GM18508 (cell line): Measurements from ENCODE around the gene LRRFIP1.
"Not testable (repeated sequence)": the region's sequence is repeated elsewhere in the genome, so short reads cannot be mapped to it uniquely, and the experiment has no call there.

Experiments used
- ATAC-seq: cut with Tn5 transposase; IDR thresholded peaks from one replicate; pipeline ENCODE4 v1.9.1; 2021; ENCODE audit warnings: moderate number of reproducible peaks; ENCODE audit not compliant: insufficient read depth, unreplicated experiment

The LRRFIP1 gene, protein sequence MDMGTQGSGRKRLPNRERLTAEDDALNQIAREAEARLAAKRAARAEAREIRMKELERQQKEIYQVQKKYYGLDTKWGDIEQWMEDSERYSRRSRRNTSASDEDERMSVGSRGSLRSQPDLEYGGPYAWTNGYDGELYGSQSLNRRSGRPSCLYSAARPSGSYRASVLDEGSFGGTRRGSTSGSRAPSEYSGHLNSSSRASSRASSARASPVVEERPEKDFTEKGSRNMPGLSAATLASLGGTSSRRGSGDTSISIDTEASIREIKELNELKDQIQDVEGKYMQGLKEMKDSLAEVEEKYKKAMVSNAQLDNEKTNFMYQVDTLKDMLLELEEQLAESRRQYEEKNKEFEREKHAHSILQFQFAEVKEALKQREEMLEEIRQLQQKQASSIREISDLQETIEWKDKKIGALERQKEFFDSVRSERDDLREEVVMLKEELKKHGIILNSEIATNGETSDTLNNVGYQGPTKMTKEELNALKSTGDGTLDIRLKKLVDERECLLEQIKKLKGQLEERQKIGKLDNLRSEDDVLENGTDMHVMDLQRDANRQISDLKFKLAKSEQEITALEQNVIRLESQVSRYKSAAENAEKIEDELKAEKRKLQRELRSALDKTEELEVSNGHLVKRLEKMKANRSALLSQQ

DNA sequence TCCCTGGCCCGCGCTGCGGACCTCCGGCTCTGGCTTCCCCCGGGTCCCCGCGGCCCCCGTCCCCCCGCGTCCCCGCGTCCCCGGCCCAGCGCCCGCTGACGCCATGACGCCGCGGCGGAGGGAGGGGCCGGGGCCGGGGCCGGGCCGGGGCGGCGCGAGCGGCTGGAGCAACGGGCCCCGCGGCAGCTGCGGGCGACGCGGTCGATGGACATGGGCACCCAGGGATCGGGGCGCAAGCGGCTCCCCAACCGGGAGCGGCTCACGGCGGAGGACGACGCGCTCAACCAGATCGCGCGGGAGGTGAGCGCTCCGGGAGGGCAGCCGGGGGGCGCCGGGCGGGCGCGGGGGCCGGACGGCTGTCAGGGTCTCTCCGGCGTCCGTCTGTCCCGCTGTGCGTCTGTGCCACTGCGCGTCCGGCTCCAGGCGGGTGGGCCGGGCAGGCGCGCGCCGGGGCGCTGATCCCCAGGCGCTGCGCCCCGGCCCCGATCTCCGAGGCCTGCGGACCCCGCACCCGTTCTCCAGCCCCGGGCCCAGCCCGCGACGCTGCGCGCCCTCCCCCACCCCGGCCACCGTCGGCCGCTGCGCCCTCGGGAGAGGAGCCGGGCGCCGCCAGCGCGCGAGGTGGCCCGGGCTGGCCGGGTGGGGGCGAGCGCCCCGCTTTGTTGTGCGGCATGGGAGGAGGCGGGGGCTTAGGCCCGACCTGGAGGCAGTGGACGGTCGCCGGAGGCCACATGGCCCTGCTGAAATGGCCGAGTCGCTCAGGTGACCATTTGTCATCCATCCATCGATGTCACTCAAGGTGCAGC, at the start of gene LRRFIP1:
Gene LRRFIP1, plus strand, starts transcription at position 147 of the 806 bp plus-strand sequence. Its CDS starts 58 bp downstream, at position 205.
- ATAC-seq, result no peak

DNA sequence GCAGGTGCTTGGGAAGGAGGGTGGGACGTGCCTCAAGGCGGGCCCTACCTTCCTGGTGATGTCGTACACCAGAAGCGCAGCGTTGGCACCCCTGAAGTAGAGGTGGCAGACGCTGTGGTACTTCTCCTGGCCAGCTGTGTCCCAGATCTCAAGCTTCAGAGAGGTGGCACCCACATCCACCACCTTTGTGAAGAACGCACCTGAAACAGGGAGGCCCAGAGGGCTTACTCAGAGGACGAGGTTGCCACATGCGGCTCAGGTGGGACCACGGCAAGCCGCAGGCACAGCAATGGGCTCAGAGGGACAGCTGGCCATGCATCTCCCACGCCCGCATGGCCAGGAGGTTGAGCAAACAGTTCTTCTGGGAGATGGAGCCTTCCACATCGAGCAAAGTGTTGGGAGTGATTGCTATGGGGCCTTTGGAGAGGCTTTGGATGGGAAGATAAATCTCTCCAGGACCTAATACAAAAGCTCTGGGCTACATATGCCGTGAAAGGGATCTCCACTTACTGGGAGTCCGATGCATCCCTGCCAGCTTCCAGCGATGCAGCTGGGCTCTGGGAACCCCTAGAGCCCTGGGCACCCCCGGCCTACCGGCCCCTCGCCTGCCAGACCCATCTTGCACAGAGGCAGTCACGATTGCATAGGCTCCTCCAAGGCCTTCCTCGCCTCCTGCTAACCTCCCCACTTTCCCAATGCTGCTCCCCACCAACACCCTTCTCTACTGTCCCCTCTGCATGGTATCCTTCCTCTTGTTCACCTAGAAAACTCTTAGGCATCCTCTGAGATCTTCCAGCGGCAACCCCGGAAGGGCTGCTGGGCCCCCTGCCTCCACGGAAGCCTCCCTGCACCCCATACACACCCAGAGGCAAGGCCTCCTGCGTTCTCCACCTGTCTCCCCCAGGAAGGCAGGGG, 49.2 kb upstream of the LRRFIP1 start:
- no peak for ATAC-seq

DNA sequence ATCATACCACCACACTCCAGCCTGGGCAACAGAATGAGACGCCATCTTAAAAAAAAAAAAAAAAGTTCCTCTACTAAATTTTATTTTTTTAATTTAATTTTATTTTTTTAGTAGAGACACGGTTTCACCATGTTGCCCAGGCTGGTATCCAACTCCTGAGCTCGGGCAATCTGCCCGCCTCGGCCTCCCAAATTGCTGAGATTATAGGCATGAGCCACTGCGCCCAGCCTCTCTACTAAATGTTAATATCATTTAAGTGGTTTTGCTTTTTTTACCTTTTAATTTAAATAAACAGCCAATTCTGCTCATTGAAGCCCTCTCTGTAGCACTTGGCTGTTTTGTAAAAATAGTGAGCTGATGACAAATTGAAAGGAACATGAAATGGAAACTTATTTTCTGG, 46.1 kb upstream of the LRRFIP1 start:
- ATAC-seq, result no peak

DNA sequence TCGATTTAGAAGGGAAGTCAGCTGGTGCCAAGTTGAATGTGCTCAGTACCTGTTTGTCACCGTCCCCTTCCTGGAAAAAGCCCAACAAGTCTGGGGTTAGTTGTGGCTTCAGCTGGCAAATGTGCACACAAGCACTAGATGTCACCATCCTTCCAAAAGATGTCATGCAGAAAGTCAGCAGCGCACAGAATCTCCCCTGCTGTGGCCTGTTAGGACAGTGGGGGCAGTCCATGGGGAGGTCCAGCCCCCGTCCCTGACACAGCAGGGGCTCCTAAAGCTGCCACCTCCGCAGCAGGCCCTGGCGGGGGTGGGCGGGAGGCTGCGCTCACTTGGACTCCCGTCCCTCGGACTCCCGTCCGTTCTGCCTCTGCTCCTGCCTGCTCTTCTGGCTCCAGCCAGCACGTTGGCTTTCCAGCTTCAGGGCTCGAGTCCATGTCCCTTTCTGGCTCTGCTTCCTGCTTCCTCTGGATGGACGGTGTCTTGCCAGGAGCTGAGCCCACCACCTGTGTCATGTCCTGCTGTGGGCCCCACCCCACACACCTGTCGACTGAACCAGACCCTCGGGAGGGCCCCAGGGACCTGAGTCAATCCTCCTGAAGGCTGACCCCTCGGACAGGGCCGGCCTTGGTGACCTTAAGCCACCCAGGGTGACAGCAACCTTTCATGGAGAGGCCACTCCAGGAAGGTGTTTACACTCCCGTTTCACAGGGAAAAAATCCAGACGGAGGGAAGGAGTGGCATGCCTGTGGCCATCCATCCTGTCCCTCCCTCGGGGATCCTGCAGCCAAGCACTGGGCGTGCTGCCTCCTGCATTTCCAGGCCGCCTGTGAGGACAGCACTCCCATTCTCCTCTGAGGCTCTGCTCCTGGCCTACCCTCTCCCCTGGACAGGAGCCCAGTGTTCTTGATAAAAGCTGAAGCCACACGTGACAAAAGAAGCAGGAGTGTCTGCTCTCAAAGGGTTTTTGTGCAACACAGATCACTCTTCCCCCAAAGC, 45.3 kb upstream of the LRRFIP1 start:
- ATAC-seq, result no peak

DNA sequence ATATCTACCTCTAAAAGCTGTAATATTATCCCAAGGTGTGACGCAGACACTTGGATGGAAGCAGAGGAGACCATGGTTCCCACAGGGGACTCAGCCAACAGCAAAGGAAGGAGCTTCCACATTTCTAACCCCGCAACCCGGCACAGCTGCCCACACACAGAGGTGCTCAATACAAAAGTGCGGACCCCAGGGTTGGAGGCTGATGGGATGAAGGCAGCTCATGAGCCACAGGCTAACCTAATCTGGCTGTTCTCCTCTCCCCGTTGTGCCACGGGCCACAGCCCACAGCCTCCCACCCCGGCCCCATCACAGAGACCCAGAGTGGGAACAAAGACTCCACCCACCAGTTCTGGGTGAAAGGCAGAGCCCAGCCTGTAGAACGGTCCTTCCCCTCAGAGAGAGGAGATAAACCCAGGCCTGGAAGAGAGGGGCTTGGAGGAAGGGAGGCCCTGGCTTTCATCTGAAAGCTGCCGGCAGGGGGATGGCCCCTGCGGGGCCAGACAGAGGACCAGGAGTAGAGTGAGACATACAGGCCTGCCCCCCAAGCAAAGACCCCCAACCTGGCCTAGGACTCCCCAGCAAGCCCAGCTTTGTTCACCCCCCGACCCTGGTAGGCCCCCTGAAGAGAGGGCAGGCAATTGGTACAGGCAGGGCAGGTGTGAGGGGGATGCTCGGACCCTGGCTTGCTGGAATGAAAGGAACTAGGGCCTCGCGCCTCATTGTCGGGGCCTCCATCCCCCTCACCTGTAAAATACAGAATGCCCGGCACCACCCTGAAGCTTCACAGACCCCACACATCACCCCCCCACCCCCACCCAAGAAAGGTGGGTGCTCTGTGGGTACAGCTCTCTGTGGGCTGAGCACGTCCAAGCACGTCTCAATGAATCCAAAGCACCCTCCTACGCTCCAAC, 43.7 kb upstream of the LRRFIP1 start:
- ATAC-seq, result no peak

DNA sequence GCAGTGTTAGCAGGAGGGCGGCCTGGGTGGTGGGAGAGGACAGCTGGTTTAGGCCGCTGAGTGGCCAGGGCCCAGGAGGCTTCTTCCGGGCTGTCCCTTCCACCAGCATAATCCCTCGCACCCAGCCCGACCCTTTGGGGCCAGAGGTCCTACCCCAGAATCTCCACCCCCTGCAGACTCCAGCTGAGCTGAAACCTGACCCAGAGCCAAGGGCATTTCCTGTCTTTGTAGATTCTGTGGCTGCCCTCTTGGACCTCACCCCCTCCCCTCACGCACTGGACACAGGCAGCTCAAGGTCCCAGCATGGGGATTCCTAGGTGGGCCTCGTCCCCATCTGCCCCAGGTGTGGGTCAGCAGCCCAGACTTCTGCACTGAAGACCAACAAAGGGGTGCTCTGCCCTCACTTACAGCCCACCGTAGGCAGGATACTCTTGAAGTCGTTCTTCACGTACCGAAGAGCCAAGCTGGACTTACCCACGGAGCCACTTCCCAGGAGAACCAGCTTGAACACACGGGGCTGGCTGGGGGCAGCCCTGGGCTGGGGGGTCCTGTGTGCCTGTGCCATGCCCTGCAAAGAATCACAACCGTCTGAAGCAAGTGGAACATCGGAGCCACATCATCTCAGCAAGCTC, 41.7 kb upstream of the LRRFIP1 start:
- ATAC-seq, result no peak

DNA sequence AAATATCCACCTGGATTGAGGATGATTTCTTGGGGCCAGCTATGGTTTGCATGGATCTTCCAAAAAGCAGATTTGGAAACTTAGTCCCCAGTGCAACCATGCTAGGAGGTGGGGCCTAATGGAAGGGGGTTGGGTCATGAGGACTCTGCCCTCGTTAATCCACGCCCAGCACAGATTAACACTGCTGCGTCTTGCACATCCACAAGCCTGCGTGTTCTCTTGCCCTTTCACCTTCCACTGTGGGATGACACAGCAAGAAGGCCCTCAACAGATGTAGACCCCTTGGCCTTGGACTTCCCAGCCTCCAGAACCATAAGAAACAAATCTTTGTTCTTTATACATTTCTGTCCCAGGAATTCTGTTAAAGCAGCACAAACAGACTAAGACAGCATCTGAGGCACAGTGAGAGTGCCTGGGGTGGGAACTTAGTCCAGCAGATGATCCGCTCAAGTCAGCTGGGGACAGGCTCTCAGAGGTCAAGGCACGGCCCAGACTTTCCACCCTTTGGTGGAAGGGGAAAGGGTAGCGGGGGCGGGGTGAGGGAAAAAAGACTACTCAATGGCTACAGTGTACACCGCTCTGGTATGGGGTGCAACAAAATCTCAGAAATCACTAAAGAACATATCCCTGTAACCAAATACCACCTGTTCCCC, 39.2 kb upstream of the LRRFIP1 start:
- ATAC-seq, result no peak

DNA sequence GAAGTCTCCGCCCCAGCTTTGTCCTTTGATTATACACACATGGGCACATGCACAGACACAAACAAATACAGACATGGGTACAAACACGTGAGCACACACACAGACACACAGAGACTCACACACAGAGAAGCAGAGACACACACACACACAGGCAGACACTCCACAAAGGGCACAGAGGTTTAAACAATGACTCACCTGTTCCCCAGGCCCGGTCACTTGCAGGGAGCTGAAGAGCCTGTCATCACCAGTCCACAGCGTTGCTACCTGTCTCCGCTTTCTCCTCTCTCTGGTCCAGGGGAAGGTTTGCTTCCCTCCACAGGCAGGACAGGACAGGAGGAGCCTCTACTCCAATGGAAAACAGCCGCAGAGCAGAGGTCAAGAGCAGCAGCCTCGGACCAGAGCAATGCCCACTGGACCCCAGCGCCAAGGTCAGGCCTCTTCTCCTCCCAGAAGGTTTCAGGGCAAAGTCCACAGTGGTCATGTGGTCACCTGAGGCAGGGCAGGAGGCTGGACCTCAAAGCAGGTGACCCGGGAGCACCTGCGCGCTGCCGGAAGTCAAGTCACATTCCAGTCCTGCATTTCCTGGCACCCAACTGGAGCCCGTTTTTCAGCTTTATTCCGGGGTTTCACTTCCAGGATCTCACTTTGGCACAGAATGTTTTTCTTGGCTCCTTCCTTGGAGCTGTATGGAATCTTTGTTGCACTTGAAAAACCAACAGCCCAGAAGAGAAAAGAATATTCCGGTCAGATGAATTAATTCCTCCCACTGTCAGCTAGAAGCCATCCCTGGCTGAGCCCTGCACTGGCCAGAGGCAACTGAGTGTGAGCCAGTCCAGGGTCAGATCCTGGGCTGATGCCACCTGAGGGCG, 36.9 kb upstream of the LRRFIP1 start, which contains the start of gene RAB17:
Gene RAB17, minus strand, starts transcription at position 463 of the 869 bp plus-strand sequence. CDS start 4,580 bp downstream, outside the sequence.
- no peak for ATAC-seq

DNA sequence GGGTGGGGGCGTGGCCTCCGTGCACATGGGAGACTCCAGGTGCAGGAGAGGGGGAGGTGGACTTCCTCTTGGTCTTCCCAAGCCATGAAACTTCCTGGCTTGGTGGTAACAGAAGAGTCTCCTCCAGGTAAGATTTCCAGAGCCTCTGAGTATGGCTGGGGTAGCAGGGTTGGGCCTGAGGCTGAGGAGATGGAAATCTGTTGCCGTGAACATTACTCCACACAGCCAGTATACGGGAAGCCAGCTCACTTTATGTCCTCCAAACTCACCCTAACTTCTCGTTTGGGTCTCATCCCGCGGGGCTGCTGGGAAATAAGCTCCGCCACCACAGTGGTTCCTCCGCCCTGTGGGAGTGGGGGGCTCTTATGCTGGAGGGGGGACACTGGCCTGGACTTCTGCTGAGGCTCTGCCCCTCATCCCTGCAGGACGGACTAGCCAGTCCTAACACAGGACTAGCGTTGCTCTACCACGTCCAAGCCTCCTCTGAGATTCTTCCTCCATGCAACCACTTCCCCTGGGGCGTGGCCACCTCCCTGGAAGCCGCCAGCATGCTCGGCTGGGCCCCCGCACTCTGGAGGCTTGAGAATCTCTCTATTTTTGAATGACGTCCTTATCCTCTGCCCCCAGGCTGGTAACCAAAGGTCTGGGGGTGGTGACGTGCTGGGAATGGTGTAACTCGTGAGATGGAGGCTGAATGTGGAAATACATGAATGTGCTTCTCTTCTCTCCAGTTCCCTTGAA, 36.1 kb upstream of the LRRFIP1 start:
- no peak for ATAC-seq

DNA sequence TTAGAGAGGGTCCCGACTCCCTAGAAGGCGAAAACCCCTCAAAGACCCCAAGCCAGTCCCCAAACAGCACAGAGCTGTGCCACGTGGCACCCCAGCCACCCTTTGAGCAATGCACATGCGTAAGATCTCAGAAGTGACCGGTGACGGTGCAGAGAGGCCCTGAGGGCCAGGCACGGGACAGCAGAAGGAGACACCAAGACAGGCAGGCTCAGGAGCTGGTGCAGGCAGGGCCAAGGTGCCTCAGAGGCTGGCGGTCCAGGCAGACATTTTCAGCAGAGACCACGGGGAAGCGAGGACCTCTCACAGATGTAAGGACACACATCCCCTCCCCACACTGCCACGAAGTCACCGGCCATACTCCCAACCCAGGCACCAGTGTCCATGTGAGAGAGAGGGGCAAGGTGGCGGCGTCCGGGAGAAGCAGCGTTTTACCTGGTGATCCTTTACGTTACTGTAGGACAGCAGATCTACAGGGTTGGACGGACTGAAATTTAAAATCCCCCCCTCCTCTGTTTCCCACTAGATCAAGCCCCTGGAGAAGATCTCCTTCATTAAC, 34.9 kb upstream of the LRRFIP1 start:
- no peak for ATAC-seq

DNA sequence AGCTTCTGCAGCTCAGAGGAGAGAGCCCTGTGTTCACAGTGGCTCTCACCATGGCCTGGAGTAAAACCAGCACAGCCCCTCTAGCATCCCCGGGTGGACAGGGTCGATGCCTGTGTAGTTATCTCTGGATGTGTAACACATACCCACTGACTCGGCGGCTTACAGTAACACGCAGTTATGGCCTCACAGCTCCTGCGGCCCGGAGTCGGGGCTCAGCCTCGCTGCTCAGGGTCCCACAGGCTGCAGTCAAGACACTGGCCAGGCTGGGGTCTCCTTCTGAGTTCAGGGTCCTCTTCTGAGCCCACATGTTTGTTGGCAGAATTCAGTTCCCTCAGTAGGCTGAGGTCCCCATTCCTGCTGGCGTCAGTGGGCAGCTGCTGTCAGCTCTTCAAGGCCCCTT, 34.4 kb upstream of the LRRFIP1 start:
- no peak for ATAC-seq

DNA sequence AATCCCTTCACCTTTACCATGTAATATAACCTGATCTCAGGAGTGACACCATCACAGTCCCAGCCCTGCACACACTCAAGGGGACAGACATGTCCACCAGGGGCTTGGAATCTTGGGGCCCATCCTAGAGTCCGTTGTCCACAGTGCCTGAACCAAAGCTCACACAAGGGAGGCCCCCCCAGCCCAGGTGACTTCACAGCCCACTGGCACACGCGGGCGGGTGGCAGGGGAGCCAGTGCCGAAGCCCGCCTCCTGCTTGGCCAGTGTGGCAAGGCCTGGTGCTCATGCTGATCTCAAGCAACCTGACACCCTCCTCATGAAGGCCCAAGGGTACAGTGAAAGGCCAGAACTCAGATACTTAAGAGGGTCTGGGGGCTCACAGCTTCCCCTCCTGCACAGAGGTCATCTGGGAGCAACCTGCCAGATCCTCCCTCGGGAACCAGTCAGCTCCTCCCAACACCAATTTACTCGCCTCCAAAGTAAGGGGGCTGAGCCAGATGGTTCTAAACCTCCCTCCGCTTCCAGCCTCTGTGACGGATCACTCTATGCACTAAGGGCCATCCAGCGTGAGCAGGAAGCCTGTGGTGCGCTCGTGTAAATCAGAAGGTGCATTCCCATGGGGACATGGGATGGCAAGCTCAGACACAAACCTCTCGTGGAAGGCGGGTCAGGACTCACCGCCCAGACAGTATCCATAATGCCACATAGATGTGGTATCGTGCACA, 33.6 kb upstream of the LRRFIP1 start:
- no peak for ATAC-seq

DNA sequence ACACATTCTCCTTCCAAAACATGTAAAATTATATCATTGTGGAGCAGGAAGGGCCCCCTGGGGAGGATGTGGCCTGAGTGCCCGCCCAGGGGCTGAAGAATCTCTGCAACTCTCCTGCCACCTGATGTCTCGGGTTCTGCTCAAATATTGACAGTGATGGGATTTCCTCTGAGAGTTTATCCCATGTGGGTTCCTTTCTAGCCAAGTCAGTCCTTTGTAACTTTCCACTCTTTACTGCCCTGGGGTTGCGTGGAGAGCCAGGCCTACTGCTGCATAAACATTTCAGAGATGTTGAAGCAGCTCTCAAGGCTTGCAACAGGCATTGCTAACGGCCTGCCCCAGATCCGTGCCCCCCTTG, 32.9 kb upstream of the LRRFIP1 start:
- no peak for ATAC-seq

DNA sequence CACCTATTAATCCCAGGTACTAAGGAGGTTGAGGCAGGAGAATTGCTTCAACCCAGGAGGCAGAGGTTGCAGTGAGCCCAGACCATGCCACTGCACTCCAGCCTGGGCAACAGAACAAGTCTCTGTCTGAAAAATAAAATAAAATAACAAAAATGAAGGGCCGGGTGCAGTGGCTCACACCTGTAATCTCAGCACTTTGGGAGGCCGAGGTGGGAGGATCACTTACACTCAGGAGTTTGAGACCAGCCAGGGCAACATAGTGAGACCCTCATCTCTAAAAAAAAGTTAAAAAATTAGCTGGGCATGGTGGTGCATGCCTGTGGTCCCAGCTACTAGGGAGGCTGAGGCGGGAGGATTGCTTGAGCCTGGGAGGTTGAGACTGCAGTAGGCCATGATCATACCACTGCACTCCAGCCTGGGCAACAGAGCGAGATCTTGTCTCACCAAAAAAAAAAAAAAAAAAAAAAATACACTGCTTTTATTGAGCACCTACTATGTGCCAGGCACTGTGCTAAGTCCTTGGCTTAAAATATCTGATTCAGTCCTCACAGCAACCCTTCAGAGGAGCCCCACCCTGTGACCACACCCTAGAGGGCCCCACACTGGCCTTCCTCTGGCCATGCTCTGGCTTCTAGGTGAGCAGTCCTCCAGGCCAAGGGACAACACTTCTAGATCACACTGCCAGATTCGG, 31.4 kb upstream of the LRRFIP1 start:
- ATAC-seq, result not testable (repeated sequence)
